Amygdala (tissue), 56 donors: ENCODE results near the gene TNS3.

ENCODE experiments used
- DNase-seq, 56 donors: peaks; one replicate each; lab custom pipeline; 2025; lab: John Stamatoyannopoulos, UW

The TNS3 gene

DNA sequence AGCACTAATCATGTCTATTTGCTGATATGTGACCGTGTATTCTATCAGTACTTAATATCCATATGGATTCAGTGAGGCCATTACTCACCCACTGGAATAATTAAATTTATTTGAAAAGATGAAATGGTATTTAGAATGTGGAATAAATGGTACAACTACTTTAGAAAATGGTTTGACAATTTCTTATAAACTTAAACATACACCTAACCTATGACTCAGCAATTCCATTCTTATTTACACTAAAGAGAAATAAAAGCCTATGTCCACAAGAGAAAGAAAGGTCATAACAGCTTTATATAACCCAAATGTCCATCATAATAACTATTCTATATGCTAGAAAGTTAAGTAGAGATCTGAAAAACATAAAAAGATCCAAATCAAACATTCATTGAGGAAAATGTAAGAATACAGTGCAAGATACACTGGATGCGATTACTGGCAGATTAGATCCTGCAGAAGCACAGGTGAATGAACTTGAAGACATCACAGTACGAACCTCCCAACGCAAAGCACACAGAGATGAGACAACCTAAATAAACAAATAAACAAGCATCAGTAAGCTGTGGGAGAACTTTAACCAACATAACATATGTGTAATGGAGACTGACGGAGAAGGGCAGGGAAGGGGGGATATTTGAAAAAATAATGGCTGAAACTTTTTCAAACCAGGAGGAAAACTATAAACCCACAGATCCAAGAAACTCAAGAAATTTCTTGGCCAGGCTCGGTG lies 51.9 kb downstream of the TNS3 start:
- no peak for DNase-seq

DNA sequence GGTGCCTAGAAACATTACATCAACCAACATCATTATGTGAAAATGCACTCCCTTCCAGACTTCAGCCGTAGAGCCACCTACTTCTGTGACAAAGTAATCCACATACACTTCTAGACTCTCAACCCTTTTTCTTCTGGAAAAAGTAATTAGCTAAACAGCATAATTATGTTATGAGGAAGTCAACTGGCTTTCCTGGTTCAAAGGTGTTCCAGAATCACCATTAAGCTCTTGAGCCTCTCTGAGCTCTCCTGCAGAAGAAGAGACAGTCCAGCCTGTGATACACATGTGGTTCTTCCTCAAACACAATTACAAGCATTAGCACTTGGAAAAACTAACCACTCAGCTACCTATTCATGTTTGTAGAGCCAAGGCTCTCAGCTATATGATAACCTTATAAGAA lies 52.5 kb downstream of the TNS3 start:
- no peak for DNase-seq

DNA sequence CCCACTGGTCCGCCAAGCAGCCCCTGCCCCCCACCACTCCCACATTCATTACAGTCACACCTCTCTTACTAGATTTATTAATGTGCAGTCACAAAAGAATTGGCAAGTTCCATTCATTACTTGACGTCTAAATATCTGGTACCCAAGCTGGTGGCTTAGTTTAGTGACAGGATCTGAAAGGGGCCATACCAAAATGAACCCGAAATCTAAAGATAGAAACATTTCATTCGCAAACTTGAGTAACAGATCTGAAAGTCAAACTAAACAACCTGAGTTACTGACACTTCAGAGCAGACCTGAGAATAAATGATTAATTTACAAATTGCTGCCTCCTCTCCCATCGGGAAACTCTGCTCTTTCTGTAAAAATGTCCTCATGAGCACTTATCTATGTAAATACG lies 53.4 kb downstream of the TNS3 start:
- DNase-seq: no peak

DNA sequence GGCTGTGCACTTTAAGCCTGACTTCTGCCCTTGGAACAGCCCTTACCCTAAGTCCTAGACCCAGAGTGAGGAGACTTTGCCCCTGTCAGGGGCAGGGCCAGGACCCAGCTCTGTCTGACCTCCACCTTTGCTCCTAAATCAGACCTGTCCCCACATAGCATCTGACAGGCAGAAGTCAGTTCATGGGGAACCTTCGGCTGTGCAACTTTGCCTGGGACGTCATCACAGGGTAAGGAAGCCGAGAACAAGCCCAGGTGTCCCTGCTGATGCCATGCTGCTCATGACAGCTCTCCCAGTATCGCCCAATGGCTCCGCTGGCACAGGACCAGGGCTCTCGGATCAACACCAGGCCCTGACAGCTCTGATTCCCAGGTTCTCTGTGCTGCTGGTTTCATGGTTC lies 55.4 kb downstream of the TNS3 start:
- no peak for DNase-seq

DNA sequence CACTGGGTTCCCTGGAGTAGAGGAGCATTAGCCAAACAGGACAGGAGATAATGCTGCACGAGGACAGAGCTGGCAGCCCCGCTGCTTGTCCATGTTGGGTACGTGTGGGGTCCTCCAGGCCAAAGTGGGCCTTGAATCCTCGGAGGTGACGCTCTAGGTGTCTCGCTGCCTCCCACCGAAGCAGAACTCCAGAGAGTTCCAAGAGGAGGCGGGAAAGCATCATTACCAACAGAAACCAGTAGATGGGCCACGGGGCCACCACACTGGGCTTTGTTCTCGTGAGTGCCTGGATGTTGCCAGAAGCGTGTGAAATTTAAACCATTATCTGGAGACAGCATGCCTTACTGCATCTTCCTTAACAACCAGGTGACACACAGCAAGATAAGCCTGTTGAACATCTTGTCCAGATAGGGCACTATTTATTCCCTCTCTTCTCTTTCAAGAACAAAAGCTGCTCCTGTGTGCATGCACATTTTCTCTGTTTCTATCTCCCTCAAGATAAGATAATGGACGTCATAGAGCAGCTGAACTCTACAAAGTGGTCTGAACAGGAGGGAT lies 56.8 kb downstream of the TNS3 start:
- no peak for DNase-seq

DNA sequence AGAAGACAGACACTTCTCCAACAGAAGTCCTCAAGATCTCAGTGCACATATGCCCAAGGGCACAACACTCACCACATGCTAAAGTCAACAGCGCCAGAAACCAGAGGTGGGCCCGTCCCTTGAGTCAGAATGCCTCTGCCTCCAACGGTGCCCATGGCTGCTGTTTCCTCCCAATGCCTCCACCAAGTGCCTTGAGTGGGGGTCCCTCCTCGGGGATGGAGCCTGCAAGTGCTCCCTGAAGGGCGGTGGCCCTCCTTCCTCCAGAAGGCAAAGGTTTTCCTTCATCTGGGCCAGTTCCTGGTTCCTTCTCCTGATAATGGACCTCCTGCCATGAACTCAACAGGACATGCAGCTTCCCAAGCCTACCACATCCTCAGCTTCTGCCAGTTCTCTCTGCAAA lies 58.5 kb downstream of the TNS3 start:
- DNase-seq: no peak

DNA sequence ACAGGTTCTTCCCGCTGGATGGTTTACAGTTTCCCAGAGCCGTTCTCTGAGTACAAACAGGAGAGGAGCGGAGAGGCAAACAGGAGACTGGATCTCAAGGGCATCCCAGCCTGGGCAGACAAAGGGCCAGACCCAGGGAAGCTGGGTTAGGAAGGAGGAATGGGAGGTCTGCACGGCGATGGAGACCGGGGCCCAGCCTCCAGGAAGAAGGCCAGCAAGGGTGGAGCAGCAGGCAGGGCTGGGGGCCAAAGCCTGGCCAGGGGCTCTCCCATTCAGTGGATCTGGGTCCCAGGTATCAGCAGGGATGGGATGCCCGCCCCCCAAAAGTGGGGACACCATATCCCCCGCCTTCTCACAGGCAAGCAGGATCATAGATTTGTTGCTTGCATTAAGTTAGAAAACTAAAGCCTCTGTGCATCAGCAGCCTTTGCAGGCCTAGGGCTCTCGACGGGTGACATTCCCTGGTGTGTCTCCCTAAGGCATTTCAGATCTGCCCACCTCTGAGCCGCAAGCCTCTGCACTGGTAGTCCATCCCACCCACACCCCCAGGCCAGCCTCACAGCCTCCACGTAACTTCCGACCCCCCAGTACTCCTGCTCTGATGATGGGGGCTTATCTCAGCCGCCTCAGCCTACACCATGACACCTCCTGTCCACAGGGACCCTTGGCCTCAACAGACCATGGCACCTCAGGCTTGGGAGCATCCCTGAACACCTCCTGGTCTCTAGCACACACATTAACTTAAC lies 59.9 kb downstream of the TNS3 start:
- DNase-seq: no peak

DNA sequence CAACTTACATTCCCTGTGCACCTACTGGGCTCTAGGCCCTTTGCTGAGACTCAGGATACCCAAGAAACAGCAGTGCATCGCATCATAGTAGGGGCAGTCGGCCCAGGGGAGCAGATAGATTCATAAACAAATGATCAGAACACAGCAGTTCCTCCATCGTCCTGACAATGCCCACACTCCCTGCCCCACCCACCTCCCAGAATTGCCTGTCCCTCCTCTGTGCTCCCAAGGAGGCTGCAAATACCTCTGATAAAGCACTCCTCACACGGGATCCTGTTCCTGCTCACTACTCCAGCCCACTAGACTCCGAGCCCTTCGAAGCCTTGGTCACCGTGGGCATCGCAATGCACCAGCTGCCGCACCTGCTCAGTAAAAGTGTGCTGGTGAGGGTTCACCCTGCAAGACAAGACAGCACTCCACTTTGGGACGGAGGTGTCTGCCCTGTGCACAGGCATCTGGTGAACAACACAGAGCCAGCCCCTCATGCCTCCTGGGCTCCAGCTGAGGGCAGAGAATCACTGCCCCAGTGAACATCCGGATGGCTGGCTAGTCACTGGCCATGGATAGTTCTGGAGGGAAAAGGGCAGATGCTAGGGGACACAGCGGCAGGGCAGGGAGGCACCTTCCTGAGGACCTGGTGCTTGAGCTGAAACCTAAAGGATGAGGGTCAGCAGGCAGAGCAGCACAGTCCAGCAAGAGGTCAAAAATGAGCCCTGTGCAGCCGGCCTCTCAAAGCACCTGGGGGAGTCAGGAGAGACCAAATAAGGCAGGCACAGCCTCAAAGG lies 60.7 kb downstream of the TNS3 start:
- no peak for DNase-seq

DNA sequence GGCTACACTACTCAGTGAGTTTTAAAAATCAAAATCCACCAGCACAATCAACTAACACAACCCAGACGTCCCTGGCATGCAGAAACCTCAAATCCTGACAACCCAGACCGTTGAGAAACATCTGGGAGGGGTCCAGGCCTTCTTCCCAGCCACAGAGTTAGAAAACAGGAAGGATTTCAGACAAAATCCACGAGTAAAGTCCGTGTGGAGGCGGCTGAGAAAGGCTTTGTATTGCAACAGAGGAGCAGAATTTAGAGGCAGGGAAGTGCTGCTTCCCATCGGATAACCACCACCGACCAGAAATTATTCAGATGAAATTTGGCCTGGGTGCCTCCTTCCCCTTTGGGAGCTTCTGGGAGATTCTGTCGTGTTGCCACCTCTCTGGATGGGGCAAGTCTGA lies 61.5 kb downstream of the TNS3 start:
- no peak for DNase-seq

DNA sequence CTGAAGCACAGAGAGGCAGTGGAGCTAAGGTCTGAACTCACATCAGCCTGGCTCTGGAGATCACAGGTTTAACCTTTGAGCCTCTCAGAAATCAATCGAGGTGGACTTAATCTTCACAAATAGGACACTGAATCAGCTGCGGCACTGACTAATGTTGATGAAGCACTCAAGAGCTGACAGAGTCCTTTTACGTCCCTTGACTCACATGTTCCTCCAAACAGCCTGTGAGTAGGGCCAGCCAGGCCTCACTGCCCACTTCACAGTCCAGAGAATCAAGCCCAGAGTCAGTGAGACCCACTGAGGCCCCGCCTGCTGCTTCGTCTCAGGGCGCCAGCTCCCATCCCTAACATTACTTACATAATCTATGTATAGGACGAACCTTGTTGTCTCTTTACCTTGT lies 63.1 kb downstream of the TNS3 start:
- no peak for DNase-seq

DNA sequence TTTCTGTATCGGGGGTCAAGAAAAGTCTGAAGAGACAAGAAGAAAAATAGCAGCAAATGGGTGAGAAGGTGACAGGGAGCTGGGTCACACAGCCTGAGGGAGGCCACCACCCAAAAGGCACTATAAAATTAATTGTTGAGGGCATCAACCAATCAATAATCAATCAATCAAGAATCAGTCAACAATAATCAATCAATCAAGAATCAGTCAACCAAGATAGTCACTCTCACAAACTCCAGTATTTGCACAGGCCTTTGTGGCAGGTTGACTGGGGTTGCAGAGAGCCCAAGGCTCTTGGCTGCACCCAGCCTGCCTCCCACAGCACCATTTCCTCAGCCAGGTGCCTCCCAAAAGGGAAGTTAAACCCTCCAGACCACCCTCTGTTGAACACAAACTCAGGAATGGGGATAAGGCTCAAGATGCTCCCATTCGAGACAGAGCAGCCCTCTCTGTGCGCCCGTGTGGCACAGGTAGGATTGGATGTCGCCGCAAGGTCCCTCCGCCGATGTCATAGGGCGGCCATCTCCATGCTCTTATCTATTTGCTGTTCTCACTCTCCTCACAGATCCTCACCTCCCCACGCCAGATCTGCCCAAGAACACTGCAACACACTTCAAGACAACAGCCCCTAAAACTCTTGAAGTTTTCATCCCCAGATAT lies 64.0 kb downstream of the TNS3 start:
- DNase-seq: no peak

DNA sequence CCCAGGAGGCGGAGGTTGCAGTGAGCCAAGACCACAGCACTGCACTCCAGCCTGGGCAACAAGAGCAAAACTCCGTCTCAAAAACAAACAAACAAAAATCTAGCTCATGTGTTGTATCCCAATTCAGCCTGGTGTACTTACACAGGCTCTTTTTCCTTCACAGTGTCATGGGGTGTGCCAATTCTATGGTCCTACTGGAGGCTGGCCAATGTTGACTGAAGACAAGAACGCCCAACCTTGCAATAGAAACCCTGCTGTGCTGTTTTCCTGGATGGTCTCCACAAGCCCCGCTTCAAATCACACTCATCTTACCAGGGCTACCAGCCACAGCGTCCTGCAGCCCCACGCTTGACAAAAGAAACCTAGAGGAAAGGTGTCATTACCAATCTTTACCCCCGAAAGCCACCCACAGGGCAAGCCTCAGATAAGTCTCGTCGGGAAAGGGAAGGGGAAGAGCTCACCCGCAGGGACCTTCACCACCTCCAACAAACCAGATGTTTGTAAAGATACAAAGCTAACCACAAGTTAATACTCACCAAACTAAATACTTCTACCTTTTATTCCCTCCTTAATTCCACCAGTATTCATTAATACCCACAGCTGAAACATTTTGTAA lies 64.8 kb downstream of the TNS3 start:
- DNase-seq: no peak

DNA sequence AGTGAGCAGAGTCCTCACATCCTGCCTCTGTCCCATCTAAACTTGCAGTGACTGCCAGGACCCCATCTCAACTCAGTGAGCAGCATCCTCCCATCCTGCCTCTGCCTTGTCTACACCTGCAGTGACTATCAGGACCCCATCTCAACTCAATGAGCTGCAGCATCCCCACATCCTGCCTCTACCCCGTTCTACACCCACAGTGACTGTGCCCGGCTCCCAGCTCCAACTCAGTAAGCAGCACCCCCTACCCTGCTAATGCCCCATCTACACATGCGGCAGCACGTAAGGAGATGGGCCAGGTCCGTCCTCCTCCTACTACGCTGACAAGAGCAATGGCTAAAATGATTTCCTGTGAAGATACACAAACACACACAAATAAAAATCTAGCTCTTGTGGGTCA lies 65.5 kb downstream of the TNS3 start:
- DNase-seq: no peak

DNA sequence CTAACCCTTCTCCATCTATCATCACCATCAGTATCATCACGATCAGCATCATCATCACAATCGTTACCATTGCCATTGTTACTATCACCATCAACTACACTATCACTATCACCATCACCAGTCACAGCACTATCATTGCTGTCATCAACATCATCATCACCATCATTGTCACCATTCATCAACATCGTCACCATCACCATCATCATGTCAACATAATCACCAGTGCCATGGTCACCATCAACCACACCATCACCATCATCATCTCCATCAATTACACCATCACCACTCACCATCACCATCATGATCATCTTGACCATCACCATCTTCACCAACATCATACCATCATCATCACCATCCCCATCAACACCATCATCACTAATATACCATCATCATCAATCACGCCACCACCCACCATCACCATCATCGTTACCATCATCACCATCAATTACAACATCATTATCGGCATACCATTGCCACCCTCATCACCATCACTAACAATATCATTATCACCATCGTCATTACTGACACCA lies 66.5 kb downstream of the TNS3 start:
- DNase-seq: no peak

DNA sequence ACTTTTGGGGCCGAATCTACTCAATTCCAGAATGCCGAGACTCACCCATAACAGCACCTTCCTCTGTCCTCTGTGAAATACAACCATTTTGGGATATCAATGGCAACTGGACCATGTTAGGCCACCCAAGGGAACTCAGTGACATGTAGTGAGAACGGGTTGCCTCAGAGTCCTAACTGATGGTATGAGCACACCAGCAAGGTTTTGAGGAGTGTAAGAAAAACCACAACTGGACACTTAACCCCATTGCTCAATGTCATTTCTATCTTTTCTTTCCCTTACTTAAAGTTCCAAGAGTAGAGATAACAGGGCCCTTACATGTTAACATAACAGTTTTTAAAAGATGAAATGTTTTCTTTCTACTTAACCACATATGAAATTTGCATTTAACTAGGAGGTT lies 67.1 kb downstream of the TNS3 start:
- no peak for DNase-seq

DNA sequence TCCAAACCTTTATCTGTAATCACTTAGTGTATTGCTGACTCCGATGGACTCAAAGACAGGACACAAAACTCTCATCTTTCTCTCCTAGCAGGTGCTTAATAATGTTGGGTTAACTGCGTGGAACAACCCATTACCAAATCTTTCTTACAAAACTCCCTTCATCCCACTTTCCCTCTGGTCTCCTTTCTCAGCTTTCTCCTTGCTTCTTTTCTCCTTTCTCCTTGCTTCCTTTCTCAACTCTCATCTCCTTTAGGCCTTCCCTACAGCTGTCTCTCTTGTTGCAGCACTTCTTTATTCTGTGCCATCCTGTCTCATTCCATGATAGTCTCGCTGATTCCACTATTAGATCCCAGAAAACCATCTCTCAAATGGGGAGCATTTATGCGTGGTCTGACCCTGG lies 67.5 kb downstream of the TNS3 start:
- no peak for DNase-seq

DNA sequence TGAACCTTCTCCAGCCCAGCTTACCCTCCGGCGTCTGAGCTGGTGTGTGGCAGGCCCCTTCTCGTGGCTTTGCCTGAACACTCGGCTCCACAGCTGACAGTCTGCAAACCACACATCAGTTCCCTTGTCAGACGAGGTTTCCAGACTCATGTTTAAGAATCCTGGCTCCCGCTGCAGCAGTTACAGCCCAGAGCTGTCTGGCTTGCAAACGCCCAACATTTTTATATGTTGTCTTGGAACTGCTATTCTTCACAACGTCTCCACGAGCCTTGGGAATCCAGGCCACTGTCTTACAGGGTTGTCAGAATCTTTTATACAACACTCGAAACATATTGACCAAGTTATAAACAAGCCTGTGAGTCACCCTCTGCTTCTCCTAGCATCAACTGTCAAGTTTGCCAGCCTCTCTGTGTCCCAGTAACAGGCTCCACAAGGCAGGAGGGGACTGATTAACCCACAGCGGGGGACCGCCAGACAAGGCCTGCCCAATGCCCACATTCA lies 68.1 kb downstream of the TNS3 start:
- peak in 3 of 56 donors; percentile 8 to 44 (median 16) for DNase-seq

DNA sequence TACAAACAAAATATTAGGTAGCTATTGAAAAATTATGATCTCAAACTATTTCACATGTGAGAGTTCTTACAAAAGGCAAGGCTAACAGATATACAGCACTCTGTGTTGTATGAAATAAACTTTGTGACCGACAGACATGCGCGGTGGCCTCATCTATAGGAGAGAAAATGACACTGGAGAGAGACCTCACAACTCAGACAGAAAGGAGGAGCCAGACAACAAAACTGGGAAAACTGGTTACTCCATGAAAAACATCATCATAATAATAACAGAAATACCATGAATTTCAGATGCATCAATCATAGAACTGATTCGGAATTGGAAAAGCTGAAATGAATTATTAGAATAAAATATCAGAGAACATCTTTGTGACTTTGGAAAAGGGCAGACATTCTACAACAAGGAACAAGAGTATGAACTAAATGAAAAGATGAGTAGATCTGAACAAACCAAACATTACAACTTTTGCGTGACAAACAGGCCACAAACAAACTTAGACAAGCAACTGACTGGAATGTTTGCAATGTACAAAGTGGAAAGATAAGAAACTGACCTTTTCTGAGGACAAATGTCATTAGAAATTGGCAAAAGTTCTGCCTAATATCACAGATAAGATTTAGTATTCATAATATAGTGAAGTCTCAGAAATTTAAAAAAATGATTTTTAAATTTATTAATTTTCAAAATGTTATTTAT lies 69.3 kb downstream of the TNS3 start:
- DNase-seq: no peak

DNA sequence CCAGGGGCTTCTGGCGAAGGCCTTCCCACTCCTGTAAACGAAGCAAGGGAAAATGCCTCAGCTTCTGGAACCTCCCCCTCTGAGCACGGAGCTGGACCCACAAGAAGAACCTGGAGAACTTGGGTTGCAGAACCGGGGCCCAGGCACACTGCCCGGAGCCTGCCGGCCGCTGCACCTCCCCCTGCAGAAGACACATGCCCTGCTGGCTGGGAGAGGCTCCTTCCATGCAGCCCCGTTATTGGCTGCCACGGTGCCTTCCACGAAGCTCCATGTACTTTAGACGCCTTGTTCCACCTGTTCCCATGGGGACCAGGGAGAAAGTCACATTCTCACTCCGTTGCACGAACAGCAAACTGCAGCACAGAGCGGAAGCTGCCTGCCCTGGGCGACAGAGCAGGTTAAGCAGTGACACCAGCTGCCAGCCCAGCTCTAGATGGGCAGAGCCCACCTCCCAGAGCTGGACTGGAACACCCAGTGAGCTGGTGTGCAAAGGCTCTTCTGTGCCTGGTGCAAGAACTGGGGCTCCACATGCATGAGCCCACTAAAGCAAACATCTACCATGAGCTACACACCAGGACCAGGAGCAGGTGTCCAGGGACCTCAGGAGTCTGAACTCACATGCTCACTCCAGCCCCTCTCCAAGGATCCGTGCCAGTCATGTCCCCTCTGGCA lies 70.1 kb downstream of the TNS3 start:
- no peak for DNase-seq
